Measurements from ENCODE around the gene GNG14. TPM values are rescaled to one million over a fixed set of nuclear protein-coding genes. Genes with fewer than 3 reads are reported as not detected.

The GNG14 gene
- total and polyA plus RNA-seq, 10 of the 15 experiments (the other 5 are each of a cell fraction or from before 2014, with no cell fraction given), result not detected

DNA sequence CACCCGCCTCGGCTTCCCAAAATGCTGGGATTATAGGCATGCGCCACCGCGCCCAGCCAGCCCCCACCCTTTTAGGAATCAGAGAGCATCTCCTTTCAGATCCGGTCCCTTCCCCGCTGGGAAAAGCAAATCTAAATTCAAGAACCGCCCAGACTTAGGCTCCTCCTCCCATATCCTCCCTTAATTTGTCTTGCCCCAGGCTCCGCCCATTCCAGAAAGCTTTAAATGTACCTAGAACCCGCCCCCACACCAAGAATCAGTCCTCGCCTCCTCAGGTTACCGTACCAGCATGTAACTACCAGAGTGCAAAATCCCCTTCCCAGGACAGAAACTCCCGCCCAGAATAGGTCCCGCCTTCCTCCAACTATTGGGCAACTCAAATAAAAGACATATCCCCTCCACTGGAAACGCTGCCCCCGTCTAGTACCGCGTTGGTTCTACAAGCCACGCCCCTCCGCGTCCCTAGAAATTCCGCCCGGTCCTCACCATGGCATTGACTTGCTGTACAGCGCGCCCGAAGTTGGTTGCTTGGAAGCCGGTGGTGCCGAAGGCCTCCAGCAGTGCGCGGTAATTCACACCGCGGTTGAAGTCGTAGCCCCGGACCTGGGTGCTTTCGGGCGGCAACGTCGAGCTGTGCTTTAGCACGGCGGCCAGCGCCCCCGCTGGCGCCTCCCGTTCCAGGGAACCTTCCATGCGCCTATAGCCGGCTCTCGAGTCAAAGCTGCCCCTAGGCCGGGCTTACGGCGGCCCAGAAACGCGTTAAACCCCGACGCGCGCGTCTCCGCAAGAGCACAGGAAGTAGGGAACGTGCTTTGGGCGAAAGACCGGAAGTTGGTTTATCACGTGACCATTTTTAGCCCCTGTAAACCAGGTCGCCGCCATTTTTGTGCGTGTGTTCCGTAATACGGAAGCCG, 6.5 kb upstream of the GNG14 start, which contains the start of gene DHPS (continued):
- TF ChIP-seq, protein P1, sequence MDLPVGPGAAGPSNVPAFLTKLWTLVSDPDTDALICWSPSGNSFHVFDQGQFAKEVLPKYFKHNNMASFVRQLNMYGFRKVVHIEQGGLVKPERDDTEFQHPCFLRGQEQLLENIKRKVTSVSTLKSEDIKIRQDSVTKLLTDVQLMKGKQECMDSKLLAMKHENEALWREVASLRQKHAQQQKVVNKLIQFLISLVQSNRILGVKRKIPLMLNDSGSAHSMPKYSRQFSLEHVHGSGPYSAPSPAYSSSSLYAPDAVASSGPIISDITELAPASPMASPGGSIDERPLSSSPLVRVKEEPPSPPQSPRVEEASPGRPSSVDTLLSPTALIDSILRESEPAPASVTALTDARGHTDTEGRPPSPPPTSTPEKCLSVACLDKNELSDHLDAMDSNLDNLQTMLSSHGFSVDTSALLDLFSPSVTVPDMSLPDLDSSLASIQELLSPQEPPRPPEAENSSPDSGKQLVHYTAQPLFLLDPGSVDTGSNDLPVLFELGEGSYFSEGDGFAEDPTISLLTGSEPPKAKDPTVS (IDR thresholded peaks at IDR 0.05; ENCODE audit: low read depth, low read length), result no peak
- TF ChIP-seq EZH2 (IDR thresholded peaks at IDR 0.05; ENCODE audit: borderline replicate concordance, control insufficient read depth, low read depth, low read length) (no peak), ZNF384 (IDR thresholded peaks at IDR 0.05; ENCODE audit: borderline replicate concordance, low read depth, low read length) (peak; percentile 98), NRF1 (conservative IDR thresholded peaks at IDR 0.05; ENCODE audit: low read depth, low read length) (no peak), POLR2A (IDR thresholded peaks at IDR 0.05; ENCODE audit: low read depth, low read length) (peak; percentile 98), STAT1 (conservative IDR thresholded peaks at IDR 0.05) (no peak), ZSCAN29 (IDR thresholded peaks at IDR 0.05) (no peak), LARP7 (IDR thresholded peaks at IDR 0.05) (peak; percentile 86), SP1 (IDR thresholded peaks at IDR 0.05; ENCODE audit: low read depth, low read length) (peak; percentile 63)
- TF ChIP-seq, protein P2, sequence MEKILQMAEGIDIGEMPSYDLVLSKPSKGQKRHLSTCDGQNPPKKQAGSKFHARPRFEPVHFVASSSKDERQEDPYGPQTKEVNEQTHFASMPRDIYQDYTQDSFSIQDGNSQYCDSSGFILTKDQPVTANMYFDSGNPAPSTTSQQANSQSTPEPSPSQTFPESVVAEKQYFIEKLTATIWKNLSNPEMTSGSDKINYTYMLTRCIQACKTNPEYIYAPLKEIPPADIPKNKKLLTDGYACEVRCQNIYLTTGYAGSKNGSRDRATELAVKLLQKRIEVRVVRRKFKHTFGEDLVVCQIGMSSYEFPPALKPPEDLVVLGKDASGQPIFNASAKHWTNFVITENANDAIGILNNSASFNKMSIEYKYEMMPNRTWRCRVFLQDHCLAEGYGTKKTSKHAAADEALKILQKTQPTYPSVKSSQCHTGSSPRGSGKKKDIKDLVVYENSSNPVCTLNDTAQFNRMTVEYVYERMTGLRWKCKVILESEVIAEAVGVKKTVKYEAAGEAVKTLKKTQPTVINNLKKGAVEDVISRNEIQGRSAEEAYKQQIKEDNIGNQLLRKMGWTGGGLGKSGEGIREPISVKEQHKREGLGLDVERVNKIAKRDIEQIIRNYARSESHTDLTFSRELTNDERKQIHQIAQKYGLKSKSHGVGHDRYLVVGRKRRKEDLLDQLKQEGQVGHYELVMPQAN (conservative IDR thresholded peaks at IDR 0.05), result peak; percentile 93
- TF ChIP-seq, protein P3, sequence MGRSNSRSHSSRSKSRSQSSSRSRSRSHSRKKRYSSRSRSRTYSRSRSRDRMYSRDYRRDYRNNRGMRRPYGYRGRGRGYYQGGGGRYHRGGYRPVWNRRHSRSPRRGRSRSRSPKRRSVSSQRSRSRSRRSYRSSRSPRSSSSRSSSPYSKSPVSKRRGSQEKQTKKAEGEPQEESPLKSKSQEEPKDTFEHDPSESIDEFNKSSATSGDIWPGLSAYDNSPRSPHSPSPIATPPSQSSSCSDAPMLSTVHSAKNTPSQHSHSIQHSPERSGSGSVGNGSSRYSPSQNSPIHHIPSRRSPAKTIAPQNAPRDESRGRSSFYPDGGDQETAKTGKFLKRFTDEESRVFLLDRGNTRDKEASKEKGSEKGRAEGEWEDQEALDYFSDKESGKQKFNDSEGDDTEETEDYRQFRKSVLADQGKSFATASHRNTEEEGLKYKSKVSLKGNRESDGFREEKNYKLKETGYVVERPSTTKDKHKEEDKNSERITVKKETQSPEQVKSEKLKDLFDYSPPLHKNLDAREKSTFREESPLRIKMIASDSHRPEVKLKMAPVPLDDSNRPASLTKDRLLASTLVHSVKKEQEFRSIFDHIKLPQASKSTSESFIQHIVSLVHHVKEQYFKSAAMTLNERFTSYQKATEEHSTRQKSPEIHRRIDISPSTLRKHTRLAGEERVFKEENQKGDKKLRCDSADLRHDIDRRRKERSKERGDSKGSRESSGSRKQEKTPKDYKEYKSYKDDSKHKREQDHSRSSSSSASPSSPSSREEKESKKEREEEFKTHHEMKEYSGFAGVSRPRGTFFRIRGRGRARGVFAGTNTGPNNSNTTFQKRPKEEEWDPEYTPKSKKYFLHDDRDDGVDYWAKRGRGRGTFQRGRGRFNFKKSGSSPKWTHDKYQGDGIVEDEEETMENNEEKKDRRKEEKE (IDR thresholded peaks at IDR 0.05), result no peak
- TF ChIP-seq, protein P4, sequence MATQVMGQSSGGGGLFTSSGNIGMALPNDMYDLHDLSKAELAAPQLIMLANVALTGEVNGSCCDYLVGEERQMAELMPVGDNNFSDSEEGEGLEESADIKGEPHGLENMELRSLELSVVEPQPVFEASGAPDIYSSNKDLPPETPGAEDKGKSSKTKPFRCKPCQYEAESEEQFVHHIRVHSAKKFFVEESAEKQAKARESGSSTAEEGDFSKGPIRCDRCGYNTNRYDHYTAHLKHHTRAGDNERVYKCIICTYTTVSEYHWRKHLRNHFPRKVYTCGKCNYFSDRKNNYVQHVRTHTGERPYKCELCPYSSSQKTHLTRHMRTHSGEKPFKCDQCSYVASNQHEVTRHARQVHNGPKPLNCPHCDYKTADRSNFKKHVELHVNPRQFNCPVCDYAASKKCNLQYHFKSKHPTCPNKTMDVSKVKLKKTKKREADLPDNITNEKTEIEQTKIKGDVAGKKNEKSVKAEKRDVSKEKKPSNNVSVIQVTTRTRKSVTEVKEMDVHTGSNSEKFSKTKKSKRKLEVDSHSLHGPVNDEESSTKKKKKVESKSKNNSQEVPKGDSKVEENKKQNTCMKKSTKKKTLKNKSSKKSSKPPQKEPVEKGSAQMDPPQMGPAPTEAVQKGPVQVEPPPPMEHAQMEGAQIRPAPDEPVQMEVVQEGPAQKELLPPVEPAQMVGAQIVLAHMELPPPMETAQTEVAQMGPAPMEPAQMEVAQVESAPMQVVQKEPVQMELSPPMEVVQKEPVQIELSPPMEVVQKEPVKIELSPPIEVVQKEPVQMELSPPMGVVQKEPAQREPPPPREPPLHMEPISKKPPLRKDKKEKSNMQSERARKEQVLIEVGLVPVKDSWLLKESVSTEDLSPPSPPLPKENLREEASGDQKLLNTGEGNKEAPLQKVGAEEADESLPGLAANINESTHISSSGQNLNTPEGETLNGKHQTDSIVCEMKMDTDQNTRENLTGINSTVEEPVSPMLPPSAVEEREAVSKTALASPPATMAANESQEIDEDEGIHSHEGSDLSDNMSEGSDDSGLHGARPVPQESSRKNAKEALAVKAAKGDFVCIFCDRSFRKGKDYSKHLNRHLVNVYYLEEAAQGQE (IDR thresholded peaks at IDR 0.05; ENCODE audit: low read depth, low read length), result no peak
- TF ChIP-seq, protein P5, sequence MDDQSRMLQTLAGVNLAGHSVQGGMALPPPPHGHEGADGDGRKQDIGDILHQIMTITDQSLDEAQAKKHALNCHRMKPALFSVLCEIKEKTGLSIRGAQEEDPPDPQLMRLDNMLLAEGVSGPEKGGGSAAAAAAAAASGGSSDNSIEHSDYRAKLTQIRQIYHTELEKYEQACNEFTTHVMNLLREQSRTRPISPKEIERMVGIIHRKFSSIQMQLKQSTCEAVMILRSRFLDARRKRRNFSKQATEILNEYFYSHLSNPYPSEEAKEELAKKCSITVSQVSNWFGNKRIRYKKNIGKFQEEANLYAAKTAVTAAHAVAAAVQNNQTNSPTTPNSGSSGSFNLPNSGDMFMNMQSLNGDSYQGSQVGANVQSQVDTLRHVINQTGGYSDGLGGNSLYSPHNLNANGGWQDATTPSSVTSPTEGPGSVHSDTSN (IDR thresholded peaks at IDR 0.05; ENCODE audit: insufficient replicate concordance, low read depth, low read length), result no peak
